22Rv1 (cell line): Measurements from ENCODE around the gene ANO7.

Source experiments
- CTCF ChIP-seq: fragments of 450-650 bp; IDR thresholded peaks from 2 replicates; pipeline ENCODE4 v1.5.1; 2017; ENCODE audit warnings: mild to moderate bottlenecking
- ZFX ChIP-seq: fragments of 450-650 bp; IDR thresholded peaks from 2 replicates; pipeline ENCODE4 v1.6.1; 2017; ENCODE audit warnings: antibody characterized with exemption, borderline replicate concordance

DNA sequence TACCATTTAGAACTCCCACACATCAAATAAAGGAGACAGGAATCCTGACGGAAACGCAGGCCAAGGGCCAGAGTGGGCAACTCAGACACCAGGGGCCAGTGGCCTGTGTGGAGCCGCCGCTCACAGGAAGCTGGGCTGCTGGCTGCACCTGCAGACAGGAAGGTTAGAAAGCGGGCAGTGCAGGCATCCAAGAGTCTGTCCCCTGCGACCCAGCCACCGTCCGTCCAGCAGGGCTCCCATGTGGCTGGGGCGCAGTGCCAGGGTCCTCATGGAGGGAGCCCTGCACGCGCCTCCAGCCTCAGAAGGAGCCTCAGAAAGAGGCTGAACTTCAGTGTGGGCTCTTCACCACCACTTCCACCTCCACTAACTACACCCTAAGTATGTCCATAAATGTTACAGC is 2.5 kb upstream of the ANO7 start:
- TF ChIP-seq CTCF, result no peak
- TF ChIP-seq ZFX, result no peak
